OCI-LY7 (cell line): ENCODE data around the gene AFF3. TPM values are rescaled to one million over a fixed set of nuclear protein-coding genes. Genes with fewer than 3 reads are reported as not detected.

ENCODE experiments used
- BruUV-seq: library from RNA; stranded (reverse); fragments of 400-500 nt; replicated peaks from 2 replicates; lab custom pipeline; 2021; lab: Mats Ljungman, UMichigan
- CTCF ChIA-PET: fragments of 300-600 bp; sonication (Branson Sonifier 250); formaldehyde crosslinking; loops from one replicate; lab custom pipeline; 2022; ENCODE audit warnings: antibody characterized with exemption; ENCODE audit not compliant: unreplicated experiment; lab: Charles Lee
- POLR2A ChIA-PET: fragments of 300-600 bp; sonication (Branson Sonifier 250); formaldehyde crosslinking; loops from one replicate; lab custom pipeline; 2022; ENCODE audit warnings: antibody characterized with exemption; lab: Charles Lee
- DNase-seq: peaks from one replicate; pipeline ENCODE4 v3.0.0-alpha.2; 2015; ENCODE audit warnings: low spot score
- H2AFZ ChIP-seq: fragments of 200-600 bp; sonication (generic), shearing (Covaris generic); 2 replicates; pipeline ENCODE4 v1.6.1; 2014; ENCODE audit warnings: mild to moderate bottlenecking, antibody characterized with exemption, low read length, moderate library complexity
- H3K27ac ChIP-seq: fragments of 200-600 bp; sonication (generic); 2 replicates; pipeline ENCODE4 v1.5.1; 2014; ENCODE audit warnings: mixed run types, low read depth, mild to moderate bottlenecking, moderate library complexity, low read length, inconsistent platforms; ENCODE audit not compliant: poor library complexity, severe bottlenecking
- H3K36me3 ChIP-seq: fragments of 200-600 bp; sonication (generic); 2 replicates; pipeline ENCODE4 v1.6.1; 2014; ENCODE audit warnings: mild to moderate bottlenecking, antibody characterized with exemption, low read length, moderate library complexity, mixed read lengths; ENCODE audit not compliant: insufficient read depth
- H3K4me1 ChIP-seq: fragments of 200-600 bp; sonication (generic); 2 replicates; pipeline ENCODE4 v1.5.1; 2014; ENCODE audit warnings: mild to moderate bottlenecking, low read length; ENCODE audit not compliant: insufficient read depth, poor library complexity, severe bottlenecking
- H3K4me2 ChIP-seq: fragments of 200-600 bp; sonication (generic); 2 replicates; pipeline ENCODE4 v1.6.1; 2014; ENCODE audit warnings: mild to moderate bottlenecking, low read length
- H3K4me3 ChIP-seq: fragments of 200-600 bp; sonication (generic); 2 replicates; pipeline ENCODE4 v1.5.1; 2014; ENCODE audit warnings: mild to moderate bottlenecking, low read depth, low read length; ENCODE audit not compliant: poor library complexity, severe bottlenecking
- H3K79me2 ChIP-seq: fragments of 200-600 bp; sonication (generic); 2 replicates; pipeline ENCODE4 v1.6.1; 2016; ENCODE audit warnings: low read depth, mild to moderate bottlenecking, low read length, moderate library complexity, mixed read lengths; ENCODE audit not compliant: insufficient read depth
- H3K9me2 ChIP-seq: fragments of 200-600 bp; sonication (generic); 2 replicates; pipeline ENCODE4 v1.6.1; 2016; ENCODE audit warnings: mild to moderate bottlenecking, low read length, mixed read lengths; ENCODE audit not compliant: insufficient read depth
- H3K9me3 ChIP-seq: fragments of 200-600 bp; sonication (generic); 2 replicates; pipeline ENCODE4 v1.6.1; 2014; ENCODE audit warnings: mild to moderate bottlenecking, mixed run types, low read length, mixed read lengths
- H4K20me1 ChIP-seq: fragments of 200-600 bp; sonication (generic); 2 replicates; pipeline ENCODE4 v1.6.1; 2014; ENCODE audit warnings: mild to moderate bottlenecking, antibody characterized with exemption, low read length, moderate library complexity, mixed read lengths; ENCODE audit not compliant: insufficient read depth
- EZH2phosphoT487 ChIP-seq: fragments of 200-600 bp; sonication (generic); IDR thresholded peaks from 2 replicates; pipeline ENCODE4 v1.6.1; 2018; ENCODE audit warnings: low read depth, borderline replicate concordance, mild to moderate bottlenecking, mixed run types, antibody characterized with exemption, low read length, moderate library complexity, mixed read lengths
- intact Hi-C: fragments of 100-400 bp; cut with micrococcal nuclease; formaldehyde crosslinking; loops from one replicate; pipeline ENCODE4 v1.10.0; 2022; ENCODE audit not compliant: unreplicated experiment
- total RNA-seq, 2 experiments: library from RNA; depleted of rRNA in 1 of 2; stranded (reverse); fragments of >200 nt in 1 of 2; shearing (Covaris generic) in 1 of 2; gene quantifications; 2 replicates each; pipeline ENCODE4 v1.2.3, GENCODE V29; 2014 to 2022
- TF ChIP-seq, protein P1 (sequence below): fragments of 200-600 bp; sonication (generic); conservative IDR thresholded peaks from 2 replicates; pipeline ENCODE4 v1.5.1; 2014; ENCODE audit warnings: mild to moderate bottlenecking, antibody characterized with exemption, low read length, moderate library complexity, mixed read lengths

The AFF3 gene
- total RNA-seq, 2 experiments from 2014 or later, result 131 to 133 TPM

DNA sequence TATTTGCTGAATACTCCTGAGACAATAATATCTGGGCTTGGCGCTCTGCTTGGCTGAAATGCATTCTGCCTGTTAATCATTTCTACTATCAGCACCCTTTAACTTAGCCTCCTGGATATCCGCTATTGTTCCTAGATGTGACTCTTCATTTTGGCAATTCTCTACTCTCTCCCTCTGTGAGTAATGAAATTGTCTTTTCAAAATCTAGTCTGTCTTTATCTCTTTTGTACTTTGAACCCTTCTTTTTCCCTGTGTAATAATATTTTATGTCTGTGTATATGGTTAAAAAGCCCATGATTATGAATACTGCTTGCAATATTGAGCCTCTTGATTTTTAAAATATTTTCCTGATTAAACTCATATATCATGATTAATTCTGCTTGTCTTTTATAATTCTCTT is 646.4 kb downstream of the AFF3 start:
- intact Hi-C loops, result loop anchor here (10.0 kb wide), 1 partner anchor 411 kb away; no protein-coding TSS in a partner anchor
- ChIA-PET CTCF (no interaction called here), POLR2A (no interaction called here)
- H3K9me3 ChIP-seq, result no peaks in the 10 kb centered on the region
- no peak for DNase-seq
- no peak overlapping the region for H2AFZ ChIP-seq
- H3K4me1 ChIP-seq, result peaks cover 1% of the 10 kb centered on the region
- no peak overlapping the region for H3K4me3 ChIP-seq
- no peaks in the 10 kb centered on the region for H3K79me2 ChIP-seq
- H3K27ac ChIP-seq, result no peak overlapping the region
- no peak overlapping the region for H3K4me2 ChIP-seq
- TF ChIP-seq, protein P1, sequence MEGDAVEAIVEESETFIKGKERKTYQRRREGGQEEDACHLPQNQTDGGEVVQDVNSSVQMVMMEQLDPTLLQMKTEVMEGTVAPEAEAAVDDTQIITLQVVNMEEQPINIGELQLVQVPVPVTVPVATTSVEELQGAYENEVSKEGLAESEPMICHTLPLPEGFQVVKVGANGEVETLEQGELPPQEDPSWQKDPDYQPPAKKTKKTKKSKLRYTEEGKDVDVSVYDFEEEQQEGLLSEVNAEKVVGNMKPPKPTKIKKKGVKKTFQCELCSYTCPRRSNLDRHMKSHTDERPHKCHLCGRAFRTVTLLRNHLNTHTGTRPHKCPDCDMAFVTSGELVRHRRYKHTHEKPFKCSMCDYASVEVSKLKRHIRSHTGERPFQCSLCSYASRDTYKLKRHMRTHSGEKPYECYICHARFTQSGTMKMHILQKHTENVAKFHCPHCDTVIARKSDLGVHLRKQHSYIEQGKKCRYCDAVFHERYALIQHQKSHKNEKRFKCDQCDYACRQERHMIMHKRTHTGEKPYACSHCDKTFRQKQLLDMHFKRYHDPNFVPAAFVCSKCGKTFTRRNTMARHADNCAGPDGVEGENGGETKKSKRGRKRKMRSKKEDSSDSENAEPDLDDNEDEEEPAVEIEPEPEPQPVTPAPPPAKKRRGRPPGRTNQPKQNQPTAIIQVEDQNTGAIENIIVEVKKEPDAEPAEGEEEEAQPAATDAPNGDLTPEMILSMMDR, result no peak
- TF ChIP-seq EZH2phosphoT487, result no peak
- H3K9me2 ChIP-seq, result no peaks in the 10 kb centered on the region
- no peaks in the 10 kb centered on the region for H4K20me1 ChIP-seq
- H3K36me3 ChIP-seq, result no peaks in the 10 kb centered on the region
- no TSS peak for BruUV-seq

Other genes with a start within 250 kb of the AFF3 start
- gene LONRF2, start 179.9 kb upstream of the AFF3 start, total RNA-seq (2014; rRNA removed; shearing (Covaris generic)), result not detected in 2 replicates
- not detected in 2 replicates for gene LONRF2, start 179.9 kb upstream of the AFF3 start, total RNA-seq (2022)